ENCODE results near the gene EIF1AD. TPM values are rescaled to one million over a fixed set of nuclear protein-coding genes. Genes with fewer than 3 reads are reported as not detected.
"Not testable (repeated sequence)": the region's sequence is repeated elsewhere in the genome, so short reads cannot be mapped to it uniquely, and the experiment has no call there.

The EIF1AD gene
- total and polyA plus RNA-seq, 3 donors from 2014 or later: 42.5 to 46.5 (median 43.2) TPM

- Histone ChIP-seq H3K27me3 (no peaks in the 10 kb centered on the region), H3K9me3 (no peaks in the 10 kb centered on the region), H3K36me3 (ENCODE audit: low read depth, missing control alignments) (no peaks in the 10 kb centered on the region), H3K27ac (no peak within 1 kb of the TSS), H3K4me1 (peaks cover 9% of the 10 kb centered on the region), H3K4me3 (peak within 1 kb of the TSS in 1 of 2 donors; percentile 5)
- no peak for DNase-seq
- no peak for TF ChIP-seq POLR2A (IDR thresholded peaks at IDR 0.05)
- no peak for TF ChIP-seq CTCF (IDR thresholded peaks at IDR 0.05)
- WGBS, 2 donors: 7% methylated on average over 7 to 35 of the region's 61 CpGs
- intact Hi-C loops (cut with DNase I; ENCODE audit: low total_unique reads): no loop called here
Observed at GRCh38 chr11:66011785-66012303, 9.9 kb upstream of the EIF1AD start, which contains the start of gene CST6. TSS of gene CST6 (plus strand) at chr11:66012008. CDS start at chr11:66012045, 37 bp downstream.

- TF ChIP-seq CTCF (IDR thresholded peaks at IDR 0.05): no peak
- no peak for TF ChIP-seq POLR2A (IDR thresholded peaks at IDR 0.05)
- no peak for DNase-seq
- intact Hi-C loops (cut with DNase I; ENCODE audit: low total_unique reads): no loop called here
- WGBS, 2 donors: 40 to 42% methylated on average over 11 to 14 of the region's 14 CpGs
- no peak overlapping the region for H3K27ac ChIP-seq
- H3K4me1 ChIP-seq: peaks cover 11% of the 10 kb centered on the region
- H3K36me3 ChIP-seq (ENCODE audit: low read depth, missing control alignments): no peaks in the 10 kb centered on the region
- H3K9me3 ChIP-seq: no peaks in the 10 kb centered on the region
- no peaks in the 10 kb centered on the region for H3K27me3 ChIP-seq
- peak overlapping the region in 1 of 2 donors; percentile 5 for H3K4me3 ChIP-seq
Observed at GRCh38 chr11:66011239-66011784, 9.4 kb upstream of the EIF1AD start.

GRCh38 chr11:66010036-66010435, 8.1 kb upstream of the EIF1AD start:
- H3K36me3 ChIP-seq (ENCODE audit: low read depth, missing control alignments); H3K27me3 ChIP-seq; H3K9me3 ChIP-seq; DNase-seq; H3K4me3 ChIP-seq; H3K27ac ChIP-seq; intact Hi-C loops (cut with DNase I; ENCODE audit: low total_unique reads): not testable (repeated sequence)
- 75 to 78% methylated on average over 3 to 4 of the region's 4 CpGs for WGBS, 2 donors
- peaks cover 11% of the 10 kb centered on the region for H3K4me1 ChIP-seq

- no peak overlapping the region for H3K27ac ChIP-seq
- intact Hi-C loops (cut with DNase I; ENCODE audit: low total_unique reads): no loop called here
- no peak for TF ChIP-seq CTCF (IDR thresholded peaks at IDR 0.05)
- no peak for TF ChIP-seq POLR2A (IDR thresholded peaks at IDR 0.05)
Observed at GRCh38 chr11:66008468-66009101, 6.6 kb upstream of the EIF1AD start.

GRCh38 chr11:66008095-66008467, 6.1 kb upstream of the EIF1AD start:
- WGBS, 2 donors: 71 to 78% methylated on average over 2 of the region's 2 CpGs
- Histone ChIP-seq H3K4me1 (peaks cover 11% of the 10 kb centered on the region), H3K9me3 (no peaks in the 10 kb centered on the region), H3K4me3 (no peak overlapping the region), H3K36me3 (ENCODE audit: low read depth, missing control alignments) (no peaks in the 10 kb centered on the region), H3K27me3 (no peaks in the 10 kb centered on the region), H3K27ac (no peak overlapping the region)
- TF ChIP-seq CTCF (IDR thresholded peaks at IDR 0.05) (no peak), POLR2A (IDR thresholded peaks at IDR 0.05) (no peak)
- intact Hi-C loops (cut with DNase I; ENCODE audit: low total_unique reads): no loop called here
- DNase-seq: no peak

More at GRCh38 chr11:66008468-66009101, 6.6 kb upstream of the EIF1AD start:
- no peak for DNase-seq
- peaks cover 11% of the 10 kb centered on the region for H3K4me1 ChIP-seq
- 63 to 74% methylated on average over 10 of the region's 10 CpGs for WGBS, 2 donors
- H3K36me3 ChIP-seq (ENCODE audit: low read depth, missing control alignments): no peaks in the 10 kb centered on the region
- no peak overlapping the region for H3K4me3 ChIP-seq
- no peaks in the 10 kb centered on the region for H3K27me3 ChIP-seq
- H3K9me3 ChIP-seq: no peaks in the 10 kb centered on the region
